Ectodermal cell (in vitro differentiated cells): ENCODE results near the gene DAG1.

Experiments
- H3K27ac ChIP-seq: 2 replicates; pipeline ENCODE4 v1.7.0; 2013; ENCODE audit warnings: mild to moderate bottlenecking, low read depth, low read length; ENCODE audit not compliant: insufficient read depth, poor library complexity, severe bottlenecking
- H3K27me3 ChIP-seq: 2 replicates; pipeline ENCODE4 v1.7.0; 2013; ENCODE audit warnings: mild to moderate bottlenecking, low read length; ENCODE audit not compliant: insufficient read depth, control insufficient read depth, poor library complexity, severe bottlenecking
- H3K36me3 ChIP-seq: one replicate; pipeline ENCODE4 v1.7.0; 2013; ENCODE audit warnings: low read length; ENCODE audit not compliant: control insufficient read depth, insufficient read depth
- H3K4me1 ChIP-seq: one replicate; pipeline ENCODE4 v1.7.0; 2013; ENCODE audit warnings: low read length; ENCODE audit not compliant: control insufficient read depth, insufficient read depth
- H3K4me3 ChIP-seq: 2 replicates; pipeline ENCODE4 v1.7.0; 2013; ENCODE audit warnings: low read depth, low read length, control low read depth; ENCODE audit not compliant: insufficient read depth
- H3K9me3 ChIP-seq: 2 replicates; pipeline ENCODE4 v1.7.0; 2013; ENCODE audit warnings: mild to moderate bottlenecking, low read length, moderate library complexity; ENCODE audit not compliant: control insufficient read depth
- WGBS, 2 experiments: methylation state at CpG; one replicate each; pipeline ENCODE4 v1.1.7; 2013; ENCODE audit warnings: missing lambda C conversion rate in 2 of 2; 5-methylcytosine and 5-hydroxymethylcytosine counted together

DAG1 gene

GRCh38 chr3:49454898-49455681 lies 15.0 kb upstream of the DAG1 start:
- H3K9me3 ChIP-seq: no peaks in the 10 kb centered on the region
- H3K27me3 ChIP-seq: no peaks in the 10 kb centered on the region
- H3K36me3 ChIP-seq: no peaks in the 10 kb centered on the region
- WGBS, 2 experiments: 68 to 70% methylated on average over 3 of the region's 3 CpGs
- peaks cover 22% of the 10 kb centered on the region for H3K4me1 ChIP-seq
- H3K4me3 ChIP-seq: no peak overlapping the region
- H3K27ac ChIP-seq: no peak overlapping the region

DNA sequence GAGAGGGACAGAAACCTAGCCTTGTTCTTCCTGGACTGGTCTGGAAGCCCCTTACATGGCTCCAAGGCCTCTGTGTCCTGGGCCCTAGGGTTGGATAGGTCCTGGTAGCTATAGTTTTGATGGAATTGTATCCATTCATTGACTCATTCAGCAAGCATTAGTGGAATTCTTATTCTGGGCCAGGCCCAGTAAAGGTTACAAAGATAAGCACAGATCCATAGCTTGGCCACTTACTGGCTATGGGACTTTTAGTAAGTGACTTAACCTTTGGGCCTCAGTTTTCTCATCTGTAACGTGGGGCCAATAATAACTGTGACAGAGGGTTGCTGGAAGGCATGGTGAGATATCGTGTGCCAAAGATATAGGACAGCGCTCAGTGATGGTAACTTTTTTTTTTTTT lies 13.6 kb upstream of the DAG1 start:
- H3K4me3 ChIP-seq: no peak overlapping the region
- no peak overlapping the region for H3K27ac ChIP-seq
- H3K27me3 ChIP-seq: no peaks in the 10 kb centered on the region
- H3K36me3 ChIP-seq: no peaks in the 10 kb centered on the region
- WGBS, 2 experiments: 96 to 98% methylated on average over 3 of the region's 3 CpGs
- H3K9me3 ChIP-seq: no peaks in the 10 kb centered on the region
- H3K4me1 ChIP-seq: peaks cover 35% of the 10 kb centered on the region

DNA sequence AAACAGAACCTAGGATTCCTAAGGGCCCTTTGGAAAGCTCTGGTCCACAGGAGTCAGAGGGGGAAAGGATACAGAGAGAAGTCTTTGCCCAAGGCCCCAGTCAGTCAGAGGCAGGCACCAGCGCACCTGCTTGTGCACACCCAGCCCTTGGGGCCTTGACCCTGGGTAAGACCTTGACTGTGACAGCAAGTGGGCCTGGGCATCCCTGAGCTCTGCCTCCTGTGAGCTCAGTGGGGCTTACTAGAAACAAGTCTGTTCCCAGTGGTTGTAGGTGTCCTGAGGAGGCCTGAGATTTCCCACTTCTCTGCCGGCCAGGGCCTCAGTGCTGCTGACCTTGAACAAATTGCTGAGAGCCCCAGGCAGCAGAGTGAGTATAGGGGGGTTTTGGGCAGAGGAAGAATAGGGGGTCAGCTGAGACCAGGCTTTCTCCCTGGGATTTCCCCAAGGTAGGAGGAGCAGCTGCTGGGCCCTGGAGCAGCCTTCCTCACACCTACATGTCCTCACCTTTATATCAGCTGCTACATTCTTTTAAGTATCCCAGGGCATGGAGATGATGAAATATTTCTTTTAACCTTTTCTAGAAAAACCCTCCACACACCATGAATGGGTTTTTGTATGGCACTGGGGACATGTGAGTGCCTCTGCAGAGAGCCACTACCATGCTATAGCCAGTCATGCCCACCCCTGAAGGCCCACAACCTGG lies 9.7 kb upstream of the DAG1 start:
- H3K27me3 ChIP-seq: no peaks in the 10 kb centered on the region
- H3K27ac ChIP-seq: no peak overlapping the region
- 88 to 92% methylated on average over 2 of the region's 2 CpGs for WGBS, 2 experiments

GRCh38 chr3:49460956-49461355 lies 9.1 kb upstream of the DAG1 start:
- peak overlapping the region; percentile 84 for H3K27ac ChIP-seq

More for the DNA sequence above, 9.7 kb upstream of the DAG1 start:
- no peaks in the 10 kb centered on the region for H3K9me3 ChIP-seq
- H3K36me3 ChIP-seq: no peaks in the 10 kb centered on the region
- no peak overlapping the region for H3K4me3 ChIP-seq
- H3K4me1 ChIP-seq: peaks cover 38% of the 10 kb centered on the region

GRCh38 chr3:49461443-49462171 lies 8.5 kb upstream of the DAG1 start:
- H3K36me3 ChIP-seq: no peaks in the 10 kb centered on the region
- H3K4me3 ChIP-seq: no peak overlapping the region
- no peaks in the 10 kb centered on the region for H3K9me3 ChIP-seq
- peak overlapping the region; percentile 84 for H3K27ac ChIP-seq
- peaks cover 48% of the 10 kb centered on the region for H3K4me1 ChIP-seq
- 2 to 3% methylated on average over 1 of the region's 1 CpG for WGBS, 2 experiments
- no peaks in the 10 kb centered on the region for H3K27me3 ChIP-seq

More at GRCh38 chr3:49460956-49461355, 9.1 kb upstream of the DAG1 start:
- WGBS, 2 experiments: 85 to 90% methylated on average over 4 of the region's 4 CpGs
- Histone ChIP-seq H3K4me3 (no peak overlapping the region), H3K27me3 (no peaks in the 10 kb centered on the region), H3K4me1 (peaks cover 44% of the 10 kb centered on the region), H3K36me3 (no peaks in the 10 kb centered on the region), H3K9me3 (no peaks in the 10 kb centered on the region)

- H3K27me3 ChIP-seq: no peaks in the 10 kb centered on the region
- H3K36me3 ChIP-seq: no peaks in the 10 kb centered on the region
- no peak overlapping the region for H3K4me3 ChIP-seq
- H3K4me1 ChIP-seq: peaks cover 48% of the 10 kb centered on the region
- peak overlapping the region; percentile 84 for H3K27ac ChIP-seq
- H3K9me3 ChIP-seq: no peaks in the 10 kb centered on the region
- 41 to 44% methylated on average over 3 of the region's 3 CpGs for WGBS, 2 experiments
Measured at GRCh38 chr3:49462222-49462621, 7.8 kb upstream of the DAG1 start.

- H3K27ac ChIP-seq: peak overlapping the region; percentile 79
- whole genome bisulfite sequencing, 2 experiments: 85 to 89% methylated on average over 18 of the region's 18 CpGs
- no peaks in the 10 kb centered on the region for H3K36me3 ChIP-seq
- no peaks in the 10 kb centered on the region for H3K9me3 ChIP-seq
- no peak overlapping the region for H3K4me3 ChIP-seq
- no peaks in the 10 kb centered on the region for H3K27me3 ChIP-seq
- peaks cover 44% of the 10 kb centered on the region for H3K4me1 ChIP-seq
Measured at GRCh38 chr3:49465270-49466034, 4.6 kb upstream of the DAG1 start.

- no peak overlapping the region for H3K4me3 ChIP-seq
- peaks cover 38% of the 10 kb centered on the region for H3K4me1 ChIP-seq
- peak overlapping the region; percentile 79 for H3K27ac ChIP-seq
- no peaks in the 10 kb centered on the region for H3K9me3 ChIP-seq
- H3K36me3 ChIP-seq: no peaks in the 10 kb centered on the region
- no peaks in the 10 kb centered on the region for H3K27me3 ChIP-seq
- 95 to 96% methylated on average over 2 of the region's 2 CpGs for WGBS, 2 experiments
Measured at GRCh38 chr3:49466085-49466484, 4.0 kb upstream of the DAG1 start.

- H3K27me3 ChIP-seq: no peaks in the 10 kb centered on the region
- peak overlapping the region; percentile 39 for H3K4me3 ChIP-seq
- WGBS, 2 experiments: 9% methylated on average over 23 of the region's 23 CpGs
- no peaks in the 10 kb centered on the region for H3K9me3 ChIP-seq
- peak overlapping the region; percentile 96 for H3K27ac ChIP-seq
- H3K36me3 ChIP-seq: peaks cover 3% of the 10 kb centered on the region
- H3K4me1 ChIP-seq: peaks cover 32% of the 10 kb centered on the region
Measured at GRCh38 chr3:49469037-49469935, 781 bp upstream of the DAG1 start.
